Gastrocnemius medialis (tissue), 4 donors: ENCODE measurements around the gene KCNA5.

Experiments
- POLR2A ChIP-seq, 2 donors: fragments of 450-650 bp; IDR thresholded peaks; one replicate each; pipeline ENCODE4 v1.6.1; 2017; ENCODE audit warnings: antibody characterized with exemption in 2 of 2, mild to moderate bottlenecking in 2 of 2, moderate library complexity in 2 of 2
- TF ChIP-seq, protein P1 (sequence below), 5 experiments: fragments of 450-650 bp in 3 of 5; fragments of 200-600 bp in 2 of 5; sonication (generic) in 2 of 5; IDR thresholded peaks in 4 of 5; conservative IDR thresholded peaks in 1 of 5; 1 replicate in 4 of 5; 2 replicates in 1 of 5; pipeline ENCODE4 v1.5.1; 2016 to 2019; ENCODE audit warnings: antibody characterized with exemption in 5 of 5, mild to moderate bottlenecking in 3 of 5, moderate library complexity in 3 of 5

DNA sequence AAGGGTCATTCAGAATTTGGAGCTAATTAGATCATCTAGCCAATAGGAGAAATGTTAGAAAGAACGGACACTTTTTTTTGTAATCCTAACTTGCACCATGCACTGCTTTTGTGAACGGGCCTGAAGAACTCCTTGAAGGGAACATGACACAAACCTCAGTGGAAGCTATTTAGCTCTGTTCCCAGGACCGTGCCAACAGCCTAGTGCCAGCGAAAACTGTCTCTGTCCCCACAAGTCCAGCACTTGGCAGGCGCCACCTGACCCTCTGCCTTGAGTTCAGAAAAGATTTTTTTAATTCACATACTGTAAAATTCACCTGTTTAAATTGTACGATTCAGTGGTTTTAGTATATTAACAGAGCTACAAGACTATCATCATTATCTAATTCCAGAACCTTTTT, 31.3 kb upstream of the KCNA5 start:
- no peak for TF ChIP-seq POLR2A (IDR thresholded peaks at IDR 0.05)
- TF ChIP-seq, protein P1, sequence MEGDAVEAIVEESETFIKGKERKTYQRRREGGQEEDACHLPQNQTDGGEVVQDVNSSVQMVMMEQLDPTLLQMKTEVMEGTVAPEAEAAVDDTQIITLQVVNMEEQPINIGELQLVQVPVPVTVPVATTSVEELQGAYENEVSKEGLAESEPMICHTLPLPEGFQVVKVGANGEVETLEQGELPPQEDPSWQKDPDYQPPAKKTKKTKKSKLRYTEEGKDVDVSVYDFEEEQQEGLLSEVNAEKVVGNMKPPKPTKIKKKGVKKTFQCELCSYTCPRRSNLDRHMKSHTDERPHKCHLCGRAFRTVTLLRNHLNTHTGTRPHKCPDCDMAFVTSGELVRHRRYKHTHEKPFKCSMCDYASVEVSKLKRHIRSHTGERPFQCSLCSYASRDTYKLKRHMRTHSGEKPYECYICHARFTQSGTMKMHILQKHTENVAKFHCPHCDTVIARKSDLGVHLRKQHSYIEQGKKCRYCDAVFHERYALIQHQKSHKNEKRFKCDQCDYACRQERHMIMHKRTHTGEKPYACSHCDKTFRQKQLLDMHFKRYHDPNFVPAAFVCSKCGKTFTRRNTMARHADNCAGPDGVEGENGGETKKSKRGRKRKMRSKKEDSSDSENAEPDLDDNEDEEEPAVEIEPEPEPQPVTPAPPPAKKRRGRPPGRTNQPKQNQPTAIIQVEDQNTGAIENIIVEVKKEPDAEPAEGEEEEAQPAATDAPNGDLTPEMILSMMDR (IDR thresholded peaks at IDR 0.05 in 4 of 5, conservative IDR thresholded peaks at IDR 0.05 in 1 of 5), result no peak
